Left renal pelvis (tissue), 4 donors: ENCODE results near the gene SNAPC5. TPM values are rescaled to one million over a fixed set of nuclear protein-coding genes. Genes with fewer than 3 reads are reported as not detected.
"Not testable (repeated sequence)": the region's sequence is repeated elsewhere in the genome, so short reads cannot be mapped to it uniquely, and the experiment has no call there.

Experiments
- DNase-seq, 4 donors: peaks; one replicate each; pipeline ENCODE4 v3.0.0-alpha.2; 2013; ENCODE audit warnings: low read depth in 4 of 4, low spot score in 3 of 4
- polyA plus RNA-seq, 4 donors: library from polyadenylated mRNA; unstranded; fragments of 120-200 nt; gene quantifications; one replicate each; pipeline ENCODE4 v1.2.1, GENCODE V29; 2013; ENCODE audit not compliant: insufficient read length in 4 of 4

SNAPC5 gene
- polyA plus RNA-seq, 4 donors: 33.2 to 41.0 (median 38.7) TPM

DNA sequence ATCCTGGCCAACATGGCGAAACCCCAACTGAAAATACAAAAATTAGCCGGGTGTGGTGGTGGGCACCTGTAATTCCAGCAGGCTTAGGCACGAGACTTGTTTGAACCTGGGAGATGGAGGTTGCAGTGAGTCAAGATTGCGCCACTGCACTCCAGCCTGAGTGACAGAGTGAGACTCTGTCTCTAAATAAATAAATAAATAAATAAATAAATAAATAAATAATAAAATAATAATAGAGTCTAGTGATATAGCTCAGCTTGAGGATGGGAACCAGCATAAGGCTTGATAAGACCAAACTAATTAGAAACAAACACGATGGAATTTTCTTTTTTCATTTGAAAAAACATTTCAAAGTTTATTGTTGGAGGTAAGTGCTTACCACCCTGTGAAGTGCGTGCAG, 36.3 kb downstream of the SNAPC5 start:
- not testable (repeated sequence) for DNase-seq

DNA sequence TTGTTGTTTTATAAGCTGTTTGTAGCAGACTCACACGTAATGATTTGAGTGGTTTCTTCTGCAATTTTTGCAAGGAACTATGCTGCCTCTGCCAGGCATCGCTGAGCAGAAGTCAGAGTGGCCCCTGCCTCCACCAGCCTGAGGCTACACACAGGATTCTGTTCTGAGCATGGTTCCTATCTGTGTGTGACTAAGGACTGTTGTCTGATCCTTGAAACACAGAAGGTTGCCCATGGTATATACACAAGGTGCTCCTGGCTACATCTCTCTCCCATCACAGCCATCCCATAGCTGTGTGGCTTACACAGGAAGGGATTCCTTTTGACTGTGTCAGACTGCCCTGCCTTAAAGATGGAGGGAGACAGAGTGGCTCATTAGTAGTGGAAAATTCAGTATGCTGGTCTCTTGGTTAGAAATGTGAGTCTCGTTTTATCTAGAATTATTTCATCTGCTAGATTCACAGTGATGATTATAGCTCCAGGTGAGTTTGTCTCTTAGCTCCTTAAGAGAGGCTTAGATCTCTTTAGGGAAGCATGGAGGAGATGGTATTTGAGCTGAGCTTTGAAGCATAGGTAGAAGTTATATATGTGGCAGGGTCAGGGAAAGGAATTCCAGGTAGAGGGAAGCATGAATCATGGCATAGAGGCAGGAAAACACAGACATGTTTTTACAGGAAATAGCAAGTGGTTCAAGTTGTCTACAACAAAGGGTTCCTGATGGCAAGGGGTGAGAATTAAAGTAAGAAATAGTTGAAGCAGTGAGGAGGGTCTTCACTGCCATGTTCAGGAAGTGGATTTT, 37.5 kb downstream of the SNAPC5 start:
- no peak for DNase-seq

DNA sequence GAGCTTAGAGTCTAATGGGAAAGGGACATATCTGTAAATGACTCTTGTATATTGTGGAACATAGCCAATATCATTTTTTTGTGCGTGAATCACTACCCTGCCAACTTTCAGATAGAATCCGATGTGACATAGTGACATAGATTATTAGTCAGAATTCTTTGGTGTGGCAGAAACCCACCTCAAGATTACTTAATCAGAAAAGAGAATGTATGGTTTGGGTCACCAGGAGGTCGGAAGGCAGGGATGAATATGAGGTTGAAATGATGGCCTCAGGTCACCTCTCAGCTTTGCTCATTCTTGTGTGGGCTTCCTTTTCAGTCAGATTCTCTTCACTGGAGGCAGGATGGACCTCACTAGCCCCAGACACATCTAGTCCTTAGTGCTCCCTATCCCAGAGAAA, 41.4 kb downstream of the SNAPC5 start:
- no peak for DNase-seq

DNA sequence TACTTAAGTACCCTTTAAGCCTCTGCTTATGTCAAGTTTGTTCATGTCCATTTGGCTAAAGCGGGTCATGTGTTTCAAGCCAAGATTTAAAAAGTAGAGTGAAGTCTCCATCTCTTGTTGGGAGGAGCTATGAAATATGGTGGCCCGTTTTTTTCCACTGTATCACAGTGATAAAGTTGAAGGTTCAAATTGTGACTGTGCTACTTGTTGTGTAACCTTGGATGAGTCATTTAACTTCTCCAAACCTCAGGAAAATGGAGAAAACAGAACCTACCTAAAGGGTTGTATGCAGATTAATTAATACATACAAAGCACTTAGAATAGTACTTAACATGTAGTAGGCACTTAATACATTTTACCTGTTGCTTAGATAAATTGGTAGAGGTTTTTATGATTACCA, 43.4 kb downstream of the SNAPC5 start:
- no peak for DNase-seq

DNA sequence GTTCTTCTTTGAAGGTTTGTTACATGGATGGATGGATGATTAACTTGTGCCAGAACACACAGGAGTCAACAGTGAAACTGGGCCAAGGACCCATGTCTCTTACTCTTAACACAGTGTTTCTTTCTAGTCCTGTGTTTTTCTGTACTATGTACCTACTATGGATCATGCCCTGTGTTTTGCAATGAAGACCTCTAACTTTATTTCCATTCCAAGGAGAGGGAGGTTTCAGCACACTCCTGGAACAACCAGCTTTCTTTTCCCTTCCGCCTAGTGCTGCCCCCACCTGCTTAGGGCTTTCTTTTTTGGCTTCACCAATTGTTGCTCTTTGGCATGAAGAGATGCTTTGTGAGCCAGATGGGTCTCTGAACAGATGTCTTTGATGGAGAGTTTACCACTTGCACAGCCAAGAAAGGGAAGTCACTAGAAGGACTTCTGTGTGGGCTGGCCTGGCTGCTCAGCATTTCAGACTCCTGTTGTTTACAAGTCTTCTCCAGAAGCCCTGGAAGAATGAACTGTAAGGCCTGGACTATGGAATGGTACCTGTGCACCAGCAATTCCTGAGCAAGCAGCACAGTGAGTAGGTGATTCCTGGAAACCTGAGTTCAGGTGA, 44.5 kb downstream of the SNAPC5 start:
- DNase-seq: no peak

DNA sequence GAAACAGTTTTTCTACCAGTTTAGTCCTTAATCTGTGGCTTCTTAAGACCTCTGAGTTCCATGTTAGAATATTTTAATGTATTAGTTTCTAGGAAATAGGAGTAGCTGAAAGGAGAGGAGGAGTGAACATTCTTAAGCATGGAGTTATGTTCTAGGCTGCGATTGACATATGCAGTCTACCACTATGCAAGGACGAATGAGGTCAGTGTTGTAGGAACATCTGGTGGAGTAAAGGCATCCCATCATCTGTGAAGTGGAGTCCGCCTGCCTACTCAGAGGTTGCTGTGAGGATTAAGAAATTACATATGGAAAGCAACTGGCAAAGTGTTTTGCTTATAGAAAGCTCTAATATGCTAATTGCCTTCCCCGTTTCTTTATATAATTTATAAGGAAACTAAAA, 45.1 kb downstream of the SNAPC5 start:
- DNase-seq: no peak

Other genes with a start within 250 kb of the SNAPC5 start
- gene MEGF11, start 244.0 kb downstream of the SNAPC5 start, polyA plus RNA-seq: 1 to 10 TPM in 3 of 4 donors, under 1 TPM in 1; 0.44 to 3.1 (median 2.2) TPM
- gene DIS3L, start 204.2 kb downstream of the SNAPC5 start, polyA plus RNA-seq: 10 to 100 TPM; 31.6 to 45.6 (median 44.5) TPM
- gene TIPIN, start 141.1 kb downstream of the SNAPC5 start, polyA plus RNA-seq: 10 to 100 TPM; 13.2 to 19.6 (median 17.9) TPM
- 10 to 100 TPM; 48.4 to 55.6 (median 52.5) TPM for gene MAP2K1, start 110.8 kb downstream of the SNAPC5 start, polyA plus RNA-seq
- gene RPL4, start 7.1 kb upstream of the SNAPC5 start, polyA plus RNA-seq: 1,000 to 10,000 TPM; 3,566 to 3,771 (median 3,668) TPM
- 10 to 100 TPM; 24.7 to 29.9 (median 26.1) TPM for gene ZWILCH, start 7.6 kb upstream of the SNAPC5 start, polyA plus RNA-seq
- gene LCTL, start 68.2 kb upstream of the SNAPC5 start, polyA plus RNA-seq: under 1 TPM; 0.15 to 0.50 (median 0.24) TPM
- 10 to 100 TPM; 13.8 to 50.2 (median 26.8) TPM for gene SMAD6, start 204.5 kb upstream of the SNAPC5 start, polyA plus RNA-seq